Gastrocnemius medialis (tissue), 4 donors: ENCODE results near the gene KIAA2012. TPM values are rescaled to one million over a fixed set of nuclear protein-coding genes. Genes with fewer than 3 reads are reported as not detected.

ENCODE experiments used
- ATAC-seq, 2 donors: fragments of 150-250 bp; one replicate each; pipeline ENCODE4 v1.9.1; 2016
- DNase-seq, 2 donors: peaks; one replicate each; pipeline ENCODE4 v3.0.0-alpha.2; 2019
- H3K27ac ChIP-seq, 4 donors: fragments of 200-600 bp; sonication (generic); 1 replicate in 1 of 4; 2 replicates in 3 of 4; pipeline ENCODE4 v1.5.1; 2016 to 2018; ENCODE audit warnings: mild to moderate bottlenecking in 2 of 4, moderate library complexity in 1 of 4
- H3K27me3 ChIP-seq, 3 donors: fragments of 200-600 bp; sonication (generic) in 2 of 3; 1 replicate in 1 of 3; 2 replicates in 2 of 3; pipeline versions ENCODE4 v1.5.1 to v1.6.0; 2016 to 2019; ENCODE audit warnings: mild to moderate bottlenecking in 1 of 3, moderate library complexity in 1 of 3
- H3K36me3 ChIP-seq, 2 donors: fragments of 200-600 bp; sonication (generic) in 1 of 2; one replicate each; pipeline ENCODE4 v1.5.1; 2017 to 2018
- H3K4me1 ChIP-seq, 2 donors: fragments of 200-600 bp; sonication (generic) in 1 of 2; one replicate each; pipeline ENCODE4 v1.5.1; 2016 to 2017; ENCODE audit warnings: mild to moderate bottlenecking in 2 of 2
- H3K4me3 ChIP-seq, 4 donors: fragments of 200-600 bp; sonication (generic) in 3 of 4; 1 replicate in 1 of 4; 2 replicates in 3 of 4; pipeline ENCODE4 v1.5.1; 2016 to 2019; ENCODE audit warnings: mild to moderate bottlenecking in 2 of 4
- H3K9me3 ChIP-seq, 3 donors: fragments of 200-600 bp; sonication (generic) in 2 of 3; 1 replicate in 1 of 3; 2 replicates in 2 of 3; pipeline ENCODE4 v1.5.1; 2016 to 2019
- CTCF ChIP-seq, 5 experiments: fragments of 450-650 bp in 3 of 5; fragments of 200-600 bp in 2 of 5; sonication (generic) in 2 of 5; IDR thresholded peaks in 4 of 5; conservative IDR thresholded peaks in 1 of 5; 1 replicate in 4 of 5; 2 replicates in 1 of 5; pipeline ENCODE4 v1.5.1; 2016 to 2019; ENCODE audit warnings: antibody characterized with exemption in 5 of 5, mild to moderate bottlenecking in 3 of 5, moderate library complexity in 3 of 5
- POLR2A ChIP-seq, 2 donors: fragments of 450-650 bp; IDR thresholded peaks; one replicate each; pipeline ENCODE4 v1.6.1; 2017; ENCODE audit warnings: antibody characterized with exemption in 2 of 2, mild to moderate bottlenecking in 2 of 2, moderate library complexity in 2 of 2
- in situ Hi-C, 4 donors: fragments of 200-750 bp; cut with MboI; loops; one replicate each; pipeline versions ENCODE4 v1.15.0 to v1.8.0; 2017; ENCODE audit warnings: low sequenced_read_pairs in 4 of 4
- intact Hi-C: fragments of 100-400 bp; cut with DNase I; formaldehyde crosslinking; loops from one replicate; pipeline ENCODE4 v1.15.1; 2023; ENCODE audit warnings: low total_unique reads
- total RNA-seq, 4 donors: library from RNA; depleted of rRNA; stranded (reverse); fragments of >200 nt; gene quantifications; one replicate each; pipeline versions ENCODE4 v1.1.0 to v1.2.3, GENCODE V29; 2016

The KIAA2012 gene
- total RNA-seq, 4 donors from 2014 or later = not detected

- ATAC-seq = no peak
- no peaks in the 10 kb centered on the region for H3K4me1 ChIP-seq
- in situ Hi-C loops = no loop called here
Measured at GRCh38 chr2:202122980-202123720, 50.1 kb downstream of the KIAA2012 start.

GRCh38 chr2:202124286-202124685, 51.2 kb downstream of the KIAA2012 start:
- Histone ChIP-seq H3K36me3 (no peaks in the 10 kb centered on the region), H3K9me3 (no peaks in the 10 kb centered on the region), H3K4me3 (no peak overlapping the region), H3K27ac (no peak overlapping the region), H3K4me1 (no peaks in the 10 kb centered on the region), H3K27me3 (no peaks in the 10 kb centered on the region)
- ATAC-seq (no peak), DNase-seq (no peak)
- in situ Hi-C loops (no loop called here), intact Hi-C loops (no loop called here)
- TF ChIP-seq CTCF (IDR thresholded peaks at IDR 0.05 in 4 of 5, conservative IDR thresholded peaks at IDR 0.05 in 1 of 5) = no peak
- no peak for TF ChIP-seq POLR2A (IDR thresholded peaks at IDR 0.05)

More at GRCh38 chr2:202122980-202123720, 50.1 kb downstream of the KIAA2012 start:
- Histone ChIP-seq H3K27ac (no peak overlapping the region), H3K9me3 (no peaks in the 10 kb centered on the region), H3K4me3 (no peak overlapping the region), H3K36me3 (no peaks in the 10 kb centered on the region), H3K27me3 (no peaks in the 10 kb centered on the region)
- intact Hi-C loops = no loop called here
- no peak for TF ChIP-seq POLR2A (IDR thresholded peaks at IDR 0.05)
- no peak for TF ChIP-seq CTCF (IDR thresholded peaks at IDR 0.05 in 4 of 5, conservative IDR thresholded peaks at IDR 0.05 in 1 of 5)
- no peak for DNase-seq

- Histone ChIP-seq H3K36me3 (no peaks in the 10 kb centered on the region), H3K9me3 (no peaks in the 10 kb centered on the region), H3K4me3 (no peak overlapping the region), H3K27me3 (no peaks in the 10 kb centered on the region), H3K4me1 (no peaks in the 10 kb centered on the region), H3K27ac (no peak overlapping the region)
- TF ChIP-seq POLR2A (IDR thresholded peaks at IDR 0.05) = no peak
- TF ChIP-seq CTCF (IDR thresholded peaks at IDR 0.05 in 4 of 5, conservative IDR thresholded peaks at IDR 0.05 in 1 of 5) = no peak
- DNase-seq (no peak), ATAC-seq (peak in 1 of 2 donors; percentile 47)
- in situ Hi-C loops = no loop called here
- intact Hi-C loops = no loop called here
Measured at GRCh38 chr2:202127687-202128331, 54.8 kb downstream of the KIAA2012 start.

- Histone ChIP-seq H3K9me3 (no peaks in the 10 kb centered on the region), H3K4me1 (no peaks in the 10 kb centered on the region), H3K36me3 (no peaks in the 10 kb centered on the region), H3K27ac (no peak overlapping the region), H3K4me3 (no peak overlapping the region), H3K27me3 (no peaks in the 10 kb centered on the region)
- DNase-seq = no peak
- no peak for TF ChIP-seq POLR2A (IDR thresholded peaks at IDR 0.05)
- no peak for TF ChIP-seq CTCF (IDR thresholded peaks at IDR 0.05 in 4 of 5, conservative IDR thresholded peaks at IDR 0.05 in 1 of 5)
- in situ Hi-C loops (no loop called here), intact Hi-C loops (no loop called here)
- no peak for ATAC-seq
Measured at GRCh38 chr2:202129841-202130240, 56.8 kb downstream of the KIAA2012 start.
